Breast epithelium (tissue), 4 donors: Measurements from ENCODE around the gene MTR. TPM values are rescaled to one million over a fixed set of nuclear protein-coding genes. Genes with fewer than 3 reads are reported as not detected.

ENCODE experiments used
- DNase-seq, 2 donors: peaks; one replicate each; pipeline ENCODE4 v3.0.0-alpha.2; 2019; ENCODE audit warnings: low spot score in 2 of 2
- H3K27ac ChIP-seq, 2 donors: fragments of 200-600 bp; sonication (generic) in 1 of 2; one replicate each; pipeline ENCODE4 v1.5.1; 2016 to 2019; ENCODE audit warnings: mild to moderate bottlenecking in 1 of 2
- H3K27me3 ChIP-seq, 2 donors: fragments of 200-600 bp; sonication (generic) in 1 of 2; one replicate each; pipeline versions ENCODE4 v1.5.1 to v1.6.0; 2017 to 2019; ENCODE audit warnings: control low read depth in 1 of 2, mild to moderate bottlenecking in 1 of 2
- H3K36me3 ChIP-seq: fragments of 200-600 bp; one replicate; pipeline ENCODE4 v1.5.1; 2019
- H3K4me1 ChIP-seq, 2 donors: fragments of 200-600 bp; sonication (generic); one replicate each; pipeline ENCODE4 v1.5.1; 2016 to 2019; ENCODE audit warnings: control low read depth in 1 of 2
- H3K4me3 ChIP-seq, 3 donors: fragments of 200-600 bp; sonication (generic); 1 replicate in 2 of 3; 2 replicates in 1 of 3; pipeline ENCODE4 v1.5.1; 2016 to 2019; ENCODE audit warnings: mild to moderate bottlenecking in 3 of 3, moderate library complexity in 2 of 3
- H3K9me3 ChIP-seq, 2 donors: fragments of 200-600 bp; sonication (generic) in 1 of 2; one replicate each; pipeline ENCODE4 v1.5.1; 2016 to 2019; ENCODE audit warnings: control low read depth in 1 of 2
- POLR2A ChIP-seq: fragments of 450-650 bp; IDR thresholded peaks from one replicate; pipeline ENCODE4 v1.6.1; 2016; ENCODE audit warnings: antibody characterized with exemption, mild to moderate bottlenecking, moderate library complexity
- POLR2AphosphoS5 ChIP-seq, 3 donors: sonication (generic); formaldehyde crosslinking; IDR thresholded peaks; one replicate each; pipeline ENCODE4 v1.6.1; 2017; ENCODE audit warnings: antibody characterized with exemption in 3 of 3
- intact Hi-C: fragments of 100-400 bp; cut with DNase I; formaldehyde crosslinking; loops from one replicate; pipeline ENCODE4 v1.15.1; 2023; ENCODE audit warnings: low total_unique reads
- total RNA-seq, 3 donors: library from RNA; depleted of rRNA; stranded (reverse); fragments of >200 nt; gene quantifications; one replicate each; pipeline ENCODE4 v1.1.0, GENCODE V29; 2016
- TF ChIP-seq, protein P1 (sequence below), 3 donors: fragments of 450-650 bp; IDR thresholded peaks; one replicate each; pipeline ENCODE4 v1.5.1; 2016 to 2017; ENCODE audit warnings: antibody characterized with exemption in 3 of 3, mild to moderate bottlenecking in 3 of 3, moderate library complexity in 3 of 3

The MTR gene
- total RNA-seq, 3 donors from 2014 or later = 30.5 to 32.3 (median 31.7) TPM

DNA sequence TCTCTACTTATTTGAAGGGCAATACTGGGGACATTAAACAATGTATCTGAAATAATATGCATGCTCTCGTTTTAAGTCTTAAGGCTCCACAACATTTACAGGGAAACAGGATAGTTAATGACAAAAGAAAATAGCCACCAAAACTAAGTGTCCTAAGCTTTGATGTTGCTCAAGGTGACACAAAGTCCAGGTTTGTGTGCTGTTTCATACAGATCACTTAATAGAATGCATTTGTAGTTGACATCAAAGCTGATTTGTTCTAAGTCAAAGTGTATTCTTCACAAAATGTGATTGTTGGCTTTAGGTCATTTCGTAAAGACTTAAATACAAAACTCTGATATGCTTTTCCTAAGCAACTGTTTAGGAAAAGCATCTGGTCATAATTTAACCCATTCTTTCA, 37.5 kb upstream of the MTR start:
- no peak for DNase-seq

DNA sequence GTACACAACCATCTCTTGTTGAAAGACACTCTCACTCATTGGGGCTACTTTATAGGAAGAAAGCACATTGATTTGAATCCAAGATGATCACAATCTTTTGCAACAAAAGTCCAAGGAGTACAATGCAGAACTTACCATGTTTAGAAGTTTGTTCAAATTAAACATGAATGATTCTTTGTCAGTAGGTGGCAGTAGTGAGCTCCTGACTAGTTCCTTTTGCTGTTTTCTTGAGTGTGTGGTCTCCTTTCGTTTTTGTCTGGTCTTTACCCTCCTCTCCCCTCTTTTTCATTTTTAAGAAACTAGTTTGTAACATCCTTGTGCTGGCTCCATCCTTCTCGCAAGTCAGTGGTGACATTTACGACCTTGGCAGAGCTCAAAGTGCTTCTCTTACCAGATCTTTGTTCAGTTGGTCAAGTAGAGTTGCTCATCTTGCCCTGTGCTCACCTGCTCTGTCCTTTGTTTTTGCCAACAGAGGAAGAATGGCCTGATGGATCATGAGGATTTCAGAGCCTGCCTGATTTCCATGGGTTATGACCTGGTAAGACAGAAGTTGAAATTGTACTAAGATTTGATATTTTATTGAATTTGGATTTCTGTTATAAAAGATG, 35.7 kb upstream of the MTR start:
- intact Hi-C loops = no loop called here
- no peaks in the 10 kb centered on the region for H3K9me3 ChIP-seq
- H3K4me3 ChIP-seq = no peak overlapping the region
- H3K27me3 ChIP-seq = no peaks in the 10 kb centered on the region
- no peaks in the 10 kb centered on the region for H3K36me3 ChIP-seq
- H3K4me1 ChIP-seq = no peaks in the 10 kb centered on the region
- DNase-seq = no peak
- TF ChIP-seq, protein P1, sequence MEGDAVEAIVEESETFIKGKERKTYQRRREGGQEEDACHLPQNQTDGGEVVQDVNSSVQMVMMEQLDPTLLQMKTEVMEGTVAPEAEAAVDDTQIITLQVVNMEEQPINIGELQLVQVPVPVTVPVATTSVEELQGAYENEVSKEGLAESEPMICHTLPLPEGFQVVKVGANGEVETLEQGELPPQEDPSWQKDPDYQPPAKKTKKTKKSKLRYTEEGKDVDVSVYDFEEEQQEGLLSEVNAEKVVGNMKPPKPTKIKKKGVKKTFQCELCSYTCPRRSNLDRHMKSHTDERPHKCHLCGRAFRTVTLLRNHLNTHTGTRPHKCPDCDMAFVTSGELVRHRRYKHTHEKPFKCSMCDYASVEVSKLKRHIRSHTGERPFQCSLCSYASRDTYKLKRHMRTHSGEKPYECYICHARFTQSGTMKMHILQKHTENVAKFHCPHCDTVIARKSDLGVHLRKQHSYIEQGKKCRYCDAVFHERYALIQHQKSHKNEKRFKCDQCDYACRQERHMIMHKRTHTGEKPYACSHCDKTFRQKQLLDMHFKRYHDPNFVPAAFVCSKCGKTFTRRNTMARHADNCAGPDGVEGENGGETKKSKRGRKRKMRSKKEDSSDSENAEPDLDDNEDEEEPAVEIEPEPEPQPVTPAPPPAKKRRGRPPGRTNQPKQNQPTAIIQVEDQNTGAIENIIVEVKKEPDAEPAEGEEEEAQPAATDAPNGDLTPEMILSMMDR (IDR thresholded peaks at IDR 0.05) = peak in 2 of 3 donors; percentile 12 to 50
- TF ChIP-seq POLR2A = no peak
- H3K27ac ChIP-seq = no peak overlapping the region

More for the DNA sequence above, 37.5 kb upstream of the MTR start:
- Histone ChIP-seq H3K4me3 (no peak overlapping the region), H3K9me3 (no peaks in the 10 kb centered on the region), H3K27me3 (no peaks in the 10 kb centered on the region), H3K36me3 (no peaks in the 10 kb centered on the region), H3K4me1 (no peaks in the 10 kb centered on the region), H3K27ac (no peak overlapping the region)
- intact Hi-C loops = no loop called here
- TF ChIP-seq POLR2A = no peak

DNA sequence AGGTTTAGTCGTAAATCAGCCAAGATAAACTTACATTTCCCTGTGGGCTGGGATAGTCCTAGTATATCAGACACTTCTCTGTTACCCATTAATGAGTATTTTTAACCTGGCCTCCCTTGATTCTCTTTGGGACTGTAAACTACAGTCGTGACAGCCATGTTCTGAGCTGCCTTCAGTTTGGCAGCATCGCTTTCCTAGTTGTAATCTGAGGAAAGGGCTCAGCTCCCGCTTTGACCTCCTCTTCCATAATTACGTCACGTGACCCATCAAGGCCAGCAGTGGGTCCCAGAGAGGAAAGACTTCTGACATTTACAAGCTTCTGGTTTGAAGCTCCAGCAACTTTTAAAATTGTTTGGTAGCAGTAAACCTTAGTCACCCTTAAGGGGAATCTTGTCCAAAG, 34.6 kb upstream of the MTR start:
- Histone ChIP-seq H3K9me3 (no peaks in the 10 kb centered on the region), H3K27me3 (no peaks in the 10 kb centered on the region), H3K4me1 (no peaks in the 10 kb centered on the region), H3K27ac (no peak overlapping the region), H3K36me3 (no peaks in the 10 kb centered on the region), H3K4me3 (no peak overlapping the region)
- intact Hi-C loops = no loop called here
- TF ChIP-seq POLR2A = no peak
- no peak for TF ChIP-seq POLR2AphosphoS5 (IDR thresholded peaks at IDR 0.05)
- TF ChIP-seq, protein P1 (IDR thresholded peaks at IDR 0.05) = no peak
- no peak for DNase-seq

DNA sequence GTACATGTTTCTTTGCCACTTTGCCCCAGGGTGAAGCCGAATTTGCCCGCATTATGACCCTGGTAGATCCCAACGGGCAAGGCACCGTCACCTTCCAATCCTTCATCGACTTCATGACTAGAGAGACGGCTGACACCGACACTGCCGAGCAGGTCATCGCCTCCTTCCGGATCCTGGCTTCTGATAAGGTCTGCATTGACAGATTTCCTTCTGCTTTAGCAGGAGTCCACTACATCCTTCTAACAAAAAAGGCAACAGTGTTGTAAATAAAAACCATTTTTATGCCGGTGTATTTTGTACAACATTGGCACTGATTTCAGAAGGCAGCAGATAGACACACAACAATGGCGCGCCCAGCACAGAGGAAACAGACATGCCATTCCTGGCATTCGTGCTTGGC, 34.1 kb upstream of the MTR start:
- intact Hi-C loops = no loop called here
- DNase-seq = no peak
- Histone ChIP-seq H3K9me3 (no peaks in the 10 kb centered on the region), H3K4me1 (no peaks in the 10 kb centered on the region), H3K27ac (no peak overlapping the region), H3K36me3 (no peaks in the 10 kb centered on the region), H3K27me3 (no peaks in the 10 kb centered on the region), H3K4me3 (no peak overlapping the region)
- TF ChIP-seq, protein P1 (IDR thresholded peaks at IDR 0.05) = no peak
- TF ChIP-seq POLR2A (no peak), POLR2AphosphoS5 (IDR thresholded peaks at IDR 0.05) (no peak)

DNA sequence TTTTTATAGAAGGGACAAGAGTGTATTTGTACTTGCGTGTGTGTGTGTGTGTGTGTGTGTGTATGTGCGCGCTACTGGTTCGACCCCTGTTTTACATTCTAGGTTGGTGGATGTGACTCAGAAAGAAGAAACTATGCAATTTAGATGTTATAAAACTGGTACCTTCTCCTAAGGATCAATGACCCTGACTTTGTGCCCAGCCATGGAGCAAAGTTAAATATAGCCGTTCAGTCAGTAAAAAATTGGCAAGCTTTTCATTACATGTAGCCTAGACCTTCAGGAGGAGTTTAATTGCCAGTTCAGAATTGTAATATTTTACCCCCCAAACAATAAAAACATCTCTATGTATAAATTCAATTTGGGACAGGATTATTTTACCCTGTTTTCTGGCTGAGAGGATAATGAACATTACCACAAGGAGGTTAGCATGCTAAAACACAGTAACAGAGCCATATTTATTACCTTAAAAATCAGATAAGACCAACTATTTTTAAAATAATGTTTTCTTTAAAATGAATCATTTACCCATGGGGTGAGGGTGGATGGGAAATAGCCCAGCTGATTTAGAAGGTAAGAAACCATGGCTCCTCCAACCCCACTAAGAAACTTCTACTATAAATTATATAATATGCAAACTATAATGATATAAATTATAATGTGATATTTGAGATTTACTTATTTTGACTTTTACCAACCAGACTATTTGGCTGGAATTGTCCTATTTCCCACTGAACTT, 33.5 kb upstream of the MTR start:
- DNase-seq = no peak

More for the DNA sequence above, 33.5 kb upstream of the MTR start:
- intact Hi-C loops = no loop called here
- Histone ChIP-seq H3K27me3 (no peaks in the 10 kb centered on the region), H3K36me3 (no peaks in the 10 kb centered on the region), H3K27ac (no peak overlapping the region), H3K4me1 (no peaks in the 10 kb centered on the region), H3K4me3 (no peak overlapping the region), H3K9me3 (no peaks in the 10 kb centered on the region)
- TF ChIP-seq POLR2A (no peak), POLR2AphosphoS5 (IDR thresholded peaks at IDR 0.05) (no peak)
- TF ChIP-seq, protein P1 (IDR thresholded peaks at IDR 0.05) = no peak
